H7 (cell line): ENCODE measurements around the gene TMEM95. TPM values are rescaled to one million over a fixed set of nuclear protein-coding genes. Genes with fewer than 3 reads are reported as not detected.
"Not testable (repeated sequence)": the region's sequence is repeated elsewhere in the genome, so short reads cannot be mapped to it uniquely, and the experiment has no call there.

ENCODE experiments used
- DNase-seq: peaks from one replicate; pipeline ENCODE4 v3.0.0; 2012
- H3K27me3 ChIP-seq: 2 replicates; pipeline ENCODE4 v1.6.0; 2011; ENCODE audit warnings: mild to moderate bottlenecking, low read length; ENCODE audit not compliant: control insufficient read depth, insufficient read depth
- H3K36me3 ChIP-seq: replicated peaks from 2 replicates; pipeline ENCODE4 v1.5.1; 2011; ENCODE audit warnings: low read length; ENCODE audit not compliant: control insufficient read depth, insufficient read depth
- H3K4me3 ChIP-seq: 2 replicates; pipeline ENCODE4 v1.5.1; 2011; ENCODE audit warnings: low read depth, mild to moderate bottlenecking, control low read depth, low read length, moderate library complexity; ENCODE audit not compliant: insufficient read depth
- total RNA-seq: library from RNA; depleted of rRNA; stranded (reverse); fragments of >200 nt; shearing (Covaris generic); gene quantifications from 2 replicates; pipeline ENCODE4 v1.2.3, GENCODE V29; 2014

The TMEM95 gene
- total RNA-seq, 1 experiment from 2014 or later = not detected

DNA sequence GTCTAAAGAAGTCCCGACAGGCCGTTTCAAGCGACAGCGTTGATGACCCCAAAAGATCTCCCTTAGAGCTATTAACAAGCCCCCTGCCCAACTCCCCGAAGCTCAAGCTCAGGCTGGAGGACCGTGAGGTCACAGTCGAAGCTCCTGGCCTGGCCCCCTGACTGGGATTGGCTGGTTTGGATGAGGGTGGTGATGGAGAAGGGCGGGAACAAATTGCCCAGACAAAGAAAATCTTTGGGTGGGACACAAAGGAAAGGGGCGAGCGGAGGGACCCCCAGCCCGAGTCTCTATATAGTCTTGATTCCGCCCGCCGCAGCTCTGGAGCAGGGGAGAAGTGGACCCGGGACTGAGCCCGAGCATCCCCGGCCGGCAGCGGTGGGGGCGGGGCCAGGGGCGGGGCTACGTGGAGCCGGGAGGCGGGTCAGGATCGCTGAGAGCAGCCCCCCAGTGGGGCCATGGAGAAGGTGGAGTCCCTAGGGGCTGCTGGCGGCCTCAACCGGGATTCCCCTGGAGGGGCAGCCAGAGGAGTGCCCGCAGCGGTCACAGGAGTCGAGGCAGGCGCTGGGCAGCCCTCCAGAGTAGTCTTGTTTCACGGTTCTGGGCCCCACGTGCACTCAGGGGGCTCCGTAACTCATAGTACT is 24.8 kb upstream of the TMEM95 start:
- no peaks in the 10 kb centered on the region for H3K27me3 ChIP-seq
- peak overlapping the region; percentile 68 for H3K4me3 ChIP-seq
- DNase-seq = peak; percentile 99
- peaks cover 11% of the 10 kb centered on the region for H3K36me3 ChIP-seq

- no peaks in the 10 kb centered on the region for H3K27me3 ChIP-seq
- peaks cover 10% of the 10 kb centered on the region for H3K36me3 ChIP-seq
- H3K4me3 ChIP-seq = peak overlapping the region; percentile 68
- DNase-seq = no peak
Measured at GRCh38 chr17:7330638-7331015, 24.3 kb upstream of the TMEM95 start.

- DNase-seq = no peak
- no peak overlapping the region for H3K4me3 ChIP-seq
- H3K27me3 ChIP-seq = no peaks in the 10 kb centered on the region
- no peaks in the 10 kb centered on the region; the same call in 1 of the 2 replicates for H3K36me3 ChIP-seq
Measured at GRCh38 chr17:7332111-7332510, 22.8 kb upstream of the TMEM95 start.

GRCh38 chr17:7332600-7333069 is 22.3 kb upstream of the TMEM95 start:
- not testable (repeated sequence) for H3K36me3 ChIP-seq, H3K27me3 ChIP-seq, H3K4me3 ChIP-seq, DNase-seq

- no peak for DNase-seq
- Histone ChIP-seq H3K4me3 (no peak overlapping the region), H3K36me3 (no peaks in the 10 kb centered on the region), H3K27me3 (no peaks in the 10 kb centered on the region)
Measured at GRCh38 chr17:7334938-7335538, 19.9 kb upstream of the TMEM95 start.

GRCh38 chr17:7335765-7336164 is 19.2 kb upstream of the TMEM95 start:
- not testable (repeated sequence) for DNase-seq, H3K4me3 ChIP-seq, H3K36me3 ChIP-seq, H3K27me3 ChIP-seq

- Histone ChIP-seq H3K36me3 (no peaks in the 10 kb centered on the region), H3K27me3 (no peaks in the 10 kb centered on the region), H3K4me3 (peak within 1 kb of the TSS; percentile 20)
- peak; percentile 85 for DNase-seq
Measured at GRCh38 chr17:7336240-7337175, 18.4 kb upstream of the TMEM95 start, which contains the start of gene ACAP1. Gene ACAP1 (plus strand): TSS chr17:7336529. CDS start chr17:7336735, 206 bp downstream.

DNA sequence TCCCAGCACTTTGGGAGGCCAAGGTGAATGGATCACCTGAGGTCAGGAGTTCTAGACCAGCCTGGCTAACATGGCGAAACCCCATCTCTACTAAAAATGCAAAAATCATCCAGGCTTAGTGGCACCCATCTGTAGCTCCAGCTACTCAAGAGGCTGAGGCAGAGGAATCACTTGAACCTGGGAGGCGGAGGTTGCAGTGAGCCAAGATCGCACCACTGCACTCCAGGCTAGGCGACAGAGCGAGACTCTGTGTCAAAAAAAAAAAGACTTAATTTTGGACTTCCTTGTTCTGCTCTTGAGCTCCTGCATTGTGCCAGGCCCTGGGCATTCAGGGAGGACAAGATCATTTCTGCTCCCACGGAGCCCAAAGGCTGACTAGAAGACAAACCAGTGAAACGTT is 17.4 kb upstream of the TMEM95 start:
- not testable (repeated sequence) for DNase-seq, H3K36me3 ChIP-seq, H3K27me3 ChIP-seq, H3K4me3 ChIP-seq

GRCh38 chr17:7340179-7340578 is 14.8 kb upstream of the TMEM95 start:
- no peak for DNase-seq
- Histone ChIP-seq H3K36me3 (no peaks in the 10 kb centered on the region), H3K4me3 (no peak overlapping the region), H3K27me3 (no peaks in the 10 kb centered on the region)

GRCh38 chr17:7341842-7342241 is 13.1 kb upstream of the TMEM95 start:
- H3K36me3 ChIP-seq = no peaks in the 10 kb centered on the region; the same call in 1 of the 2 replicates
- no peak for DNase-seq
- no peaks in the 10 kb centered on the region for H3K27me3 ChIP-seq

DNA sequence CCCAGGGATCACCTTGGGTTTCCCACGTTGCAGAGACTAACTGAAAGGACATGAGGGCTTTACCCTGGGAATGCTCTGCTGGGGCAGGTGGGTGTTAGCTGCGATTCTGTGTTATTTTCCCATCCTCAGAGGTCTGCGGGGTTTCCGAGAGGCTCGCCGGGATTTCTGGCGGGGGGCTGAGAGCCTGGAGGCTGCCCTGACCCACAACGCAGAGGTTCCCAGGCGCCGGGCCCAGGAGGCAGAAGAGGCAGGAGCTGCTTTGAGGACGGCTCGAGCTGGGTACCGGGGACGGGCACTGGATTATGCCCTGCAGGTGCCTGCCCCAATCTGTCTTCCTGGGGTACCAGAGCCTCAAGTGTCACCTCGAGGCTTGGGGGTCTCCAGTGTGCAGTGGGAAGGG is 11.7 kb upstream of the TMEM95 start:
- no peak for DNase-seq
- no peaks in the 10 kb centered on the region; the same call in 1 of the 2 replicates for H3K36me3 ChIP-seq
- H3K27me3 ChIP-seq = no peaks in the 10 kb centered on the region
- no peak overlapping the region for H3K4me3 ChIP-seq

More at GRCh38 chr17:7341842-7342241, 13.1 kb upstream of the TMEM95 start:
- no peak overlapping the region for H3K4me3 ChIP-seq

GRCh38 chr17:7346761-7347614 is 8.0 kb upstream of the TMEM95 start:
- Histone ChIP-seq H3K27me3 (peaks cover 5% of the 10 kb centered on the region; the same call in 1 of the 2 replicates), H3K4me3 (no peak overlapping the region), H3K36me3 (no peaks in the 10 kb centered on the region; the same call in 1 of the 2 replicates)
- peak; percentile 57 for DNase-seq

DNA sequence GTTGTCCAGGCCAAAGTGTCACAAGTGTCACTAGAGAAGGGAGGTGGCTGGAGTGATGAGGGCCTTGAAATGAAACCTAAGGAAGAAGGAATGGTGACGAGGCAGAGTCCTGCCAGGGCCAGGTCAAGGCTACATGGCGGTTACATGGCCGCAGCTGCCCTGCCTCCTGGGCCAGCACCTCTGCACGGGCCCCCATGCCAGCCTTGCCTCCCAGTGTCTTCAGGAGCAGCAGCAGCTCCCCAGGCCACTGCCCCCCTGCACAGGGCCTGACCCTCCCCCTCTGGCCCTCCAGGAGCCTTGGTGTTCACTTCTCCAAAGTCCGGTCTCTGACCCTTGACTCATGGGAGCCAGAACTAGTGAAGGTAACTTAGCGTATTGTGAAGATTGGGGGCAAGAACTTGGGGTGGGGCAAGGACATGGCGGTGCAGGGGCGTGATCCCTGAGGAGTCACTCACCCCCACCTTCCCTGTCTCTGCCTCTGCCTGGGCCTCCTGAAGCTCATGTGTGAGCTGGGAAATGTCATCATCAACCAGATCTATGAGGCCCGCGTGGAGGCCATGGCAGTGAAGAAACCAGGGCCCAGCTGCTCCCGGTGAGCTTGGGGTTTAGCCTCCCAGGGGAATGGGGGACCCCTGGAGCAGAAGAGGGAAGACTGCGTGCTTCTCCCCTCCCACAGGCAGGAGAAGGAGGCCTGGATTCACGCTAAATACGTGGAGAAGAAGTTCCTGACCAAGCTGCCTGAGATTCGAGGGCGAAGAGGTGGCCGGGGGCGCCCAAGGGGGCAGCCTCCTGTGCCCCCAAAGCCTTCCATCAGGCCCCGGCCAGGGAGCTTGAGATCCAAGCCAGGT is 7.1 kb upstream of the TMEM95 start:
- Histone ChIP-seq H3K27me3 (peaks cover 5% of the 10 kb centered on the region; the same call in 1 of the 2 replicates), H3K4me3 (no peak overlapping the region), H3K36me3 (no peaks in the 10 kb centered on the region; the same call in 1 of the 2 replicates)
- DNase-seq = no peak
